ENCODE measurements around the gene TCP11L1. TPM values are rescaled to one million over a fixed set of nuclear protein-coding genes. Genes with fewer than 3 reads are reported as not detected.
"Not testable (repeated sequence)": the region's sequence is repeated elsewhere in the genome, so short reads cannot be mapped to it uniquely, and the experiment has no call there.

Gene TCP11L1
- total RNA-seq, 1 donor from 2014 or later = 4.2 TPM

GRCh38 chr11:33064033-33064825, 24.9 kb downstream of the TCP11L1 start:
- no peak for DNase-seq (ENCODE audit: low spot score)
- ATAC-seq = no peak

- no peak for DNase-seq (ENCODE audit: low spot score)
- no peak for ATAC-seq
Measured at GRCh38 chr11:33064866-33065265, 25.5 kb downstream of the TCP11L1 start.

GRCh38 chr11:33065445-33066178, 26.2 kb downstream of the TCP11L1 start:
- ATAC-seq = peak; percentile 93
- DNase-seq (ENCODE audit: low spot score) = peak; percentile 77

- no peak for ATAC-seq
- no peak for DNase-seq (ENCODE audit: low spot score)
Measured at GRCh38 chr11:33067294-33067693, 27.9 kb downstream of the TCP11L1 start.

- ATAC-seq (no peak), DNase-seq (ENCODE audit: low spot score) (no peak)
Measured at GRCh38 chr11:33068611-33069340, 29.4 kb downstream of the TCP11L1 start.

GRCh38 chr11:33072465-33072864, 33.1 kb downstream of the TCP11L1 start:
- ATAC-seq (no peak), DNase-seq (ENCODE audit: low spot score) (no peak)

- ATAC-seq (peak; percentile 24), DNase-seq (ENCODE audit: low spot score) (no peak)
Measured at GRCh38 chr11:33083918-33084317, 44.5 kb downstream of the TCP11L1 start.

GRCh38 chr11:33086017-33086416, 46.6 kb downstream of the TCP11L1 start:
- DNase-seq (ENCODE audit: low spot score) (no peak), ATAC-seq (peak; percentile 71)

GRCh38 chr11:33089776-33090175, 50.4 kb downstream of the TCP11L1 start:
- DNase-seq (ENCODE audit: low spot score) (no peak), ATAC-seq (no peak)

- DNase-seq (ENCODE audit: low spot score) (no peak), ATAC-seq (no peak)
Measured at GRCh38 chr11:33094157-33094556, 54.8 kb downstream of the TCP11L1 start.

- no peak for DNase-seq (ENCODE audit: low spot score)
- peak; percentile 45 for ATAC-seq
Measured at GRCh38 chr11:33103836-33104235, 64.5 kb downstream of the TCP11L1 start.

GRCh38 chr11:33109294-33109895, 70.0 kb downstream of the TCP11L1 start:
- DNase-seq (ENCODE audit: low spot score) (no peak), ATAC-seq (no peak)

- DNase-seq (ENCODE audit: low spot score) = no peak
- ATAC-seq = peak; percentile 36
Measured at GRCh38 chr11:33110083-33110482, 70.7 kb downstream of the TCP11L1 start.

- ATAC-seq (peak; percentile 42), DNase-seq (ENCODE audit: low spot score) (no peak)
Measured at GRCh38 chr11:33116535-33116934, 77.2 kb downstream of the TCP11L1 start.

- ATAC-seq; DNase-seq (ENCODE audit: low spot score): not testable (repeated sequence)
Measured at GRCh38 chr11:33122696-33123095, 83.3 kb downstream of the TCP11L1 start.

Other genes with a start within 250 kb of the TCP11L1 start
- 0.40 TPM for gene CCDC73, start 244.9 kb upstream of the TCP11L1 start, total RNA-seq
- gene PRRG4, start 209.6 kb upstream of the TCP11L1 start, total RNA-seq = 12.2 TPM
- 7.3 TPM for gene QSER1, start 146.8 kb upstream of the TCP11L1 start, total RNA-seq
- gene DEPDC7, start 23.7 kb upstream of the TCP11L1 start, total RNA-seq = 26.1 TPM
- 9.9 TPM for gene CSTF3, start 121.9 kb downstream of the TCP11L1 start, total RNA-seq
- 34.9 TPM for gene HIPK3, start 217.8 kb downstream of the TCP11L1 start, total RNA-seq

Data from left lobe of liver (tissue), 2 donors.